OCI-LY1 (cell line): ENCODE results near the gene SF3B2.

Experiments used
- CTCF ChIP-seq: fragments of 200-600 bp; sonication (generic), shearing (Covaris generic); IDR thresholded peaks from 2 replicates; pipeline ENCODE4 v1.5.1; 2017; ENCODE audit warnings: mild to moderate bottlenecking, antibody characterized with exemption, low read length, moderate library complexity, mixed read lengths
- EZH2 ChIP-seq: fragments of 200-600 bp; sonication (generic), shearing (Covaris generic); IDR thresholded peaks from 2 replicates; pipeline ENCODE4 v1.8.0; 2017; ENCODE audit warnings: borderline replicate concordance, mixed run types, mild to moderate bottlenecking, antibody characterized with exemption, low read length, moderate library complexity, mixed read lengths

GRCh38 chr11:66008095-66008467 lies 44.1 kb upstream of the SF3B2 start:
- TF ChIP-seq CTCF (no peak), EZH2 (no peak)
